ENCODE results near the gene OR2C3.
"Not testable (repeated sequence)": the region's sequence is repeated elsewhere in the genome, so short reads cannot be mapped to it uniquely, and the experiment has no call there.

DNA sequence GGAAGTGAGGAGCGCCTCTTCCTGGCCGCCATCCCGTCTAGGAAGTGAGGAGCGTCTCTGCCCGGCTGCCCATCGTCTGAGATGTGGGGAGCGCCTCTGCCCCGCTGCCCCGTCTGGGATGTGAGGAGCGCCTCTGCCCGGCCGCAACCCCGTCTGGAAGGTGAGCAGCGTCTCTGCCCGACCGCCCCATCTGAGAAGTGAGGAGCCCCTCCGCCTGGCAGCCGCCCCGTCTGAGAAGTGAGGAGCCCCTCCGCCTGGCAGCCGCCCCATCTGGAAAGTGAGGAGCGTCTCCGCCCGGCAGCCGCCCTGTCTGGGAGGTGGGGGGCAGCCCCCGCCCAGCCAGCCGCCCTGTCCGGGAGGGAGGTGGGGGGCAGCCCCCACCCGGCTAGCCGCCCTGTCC, 14.4 kb downstream of the OR2C3 start:
- not testable (repeated sequence) for TF ChIP-seq YY1 (IDR thresholded peaks at IDR 0.05; ENCODE audit: extremely low read depth, insufficient replicate concordance, low read depth, low read length); EZH2phosphoT487 (IDR thresholded peaks at IDR 0.05; ENCODE audit: borderline replicate concordance); SIN3A (IDR thresholded peaks at IDR 0.05; ENCODE audit: low read depth)
- TF ChIP-seq, protein P1, sequence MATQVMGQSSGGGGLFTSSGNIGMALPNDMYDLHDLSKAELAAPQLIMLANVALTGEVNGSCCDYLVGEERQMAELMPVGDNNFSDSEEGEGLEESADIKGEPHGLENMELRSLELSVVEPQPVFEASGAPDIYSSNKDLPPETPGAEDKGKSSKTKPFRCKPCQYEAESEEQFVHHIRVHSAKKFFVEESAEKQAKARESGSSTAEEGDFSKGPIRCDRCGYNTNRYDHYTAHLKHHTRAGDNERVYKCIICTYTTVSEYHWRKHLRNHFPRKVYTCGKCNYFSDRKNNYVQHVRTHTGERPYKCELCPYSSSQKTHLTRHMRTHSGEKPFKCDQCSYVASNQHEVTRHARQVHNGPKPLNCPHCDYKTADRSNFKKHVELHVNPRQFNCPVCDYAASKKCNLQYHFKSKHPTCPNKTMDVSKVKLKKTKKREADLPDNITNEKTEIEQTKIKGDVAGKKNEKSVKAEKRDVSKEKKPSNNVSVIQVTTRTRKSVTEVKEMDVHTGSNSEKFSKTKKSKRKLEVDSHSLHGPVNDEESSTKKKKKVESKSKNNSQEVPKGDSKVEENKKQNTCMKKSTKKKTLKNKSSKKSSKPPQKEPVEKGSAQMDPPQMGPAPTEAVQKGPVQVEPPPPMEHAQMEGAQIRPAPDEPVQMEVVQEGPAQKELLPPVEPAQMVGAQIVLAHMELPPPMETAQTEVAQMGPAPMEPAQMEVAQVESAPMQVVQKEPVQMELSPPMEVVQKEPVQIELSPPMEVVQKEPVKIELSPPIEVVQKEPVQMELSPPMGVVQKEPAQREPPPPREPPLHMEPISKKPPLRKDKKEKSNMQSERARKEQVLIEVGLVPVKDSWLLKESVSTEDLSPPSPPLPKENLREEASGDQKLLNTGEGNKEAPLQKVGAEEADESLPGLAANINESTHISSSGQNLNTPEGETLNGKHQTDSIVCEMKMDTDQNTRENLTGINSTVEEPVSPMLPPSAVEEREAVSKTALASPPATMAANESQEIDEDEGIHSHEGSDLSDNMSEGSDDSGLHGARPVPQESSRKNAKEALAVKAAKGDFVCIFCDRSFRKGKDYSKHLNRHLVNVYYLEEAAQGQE (IDR thresholded peaks at IDR 0.05; ENCODE audit: low read depth), result not testable (repeated sequence)
- TF ChIP-seq, protein P2, sequence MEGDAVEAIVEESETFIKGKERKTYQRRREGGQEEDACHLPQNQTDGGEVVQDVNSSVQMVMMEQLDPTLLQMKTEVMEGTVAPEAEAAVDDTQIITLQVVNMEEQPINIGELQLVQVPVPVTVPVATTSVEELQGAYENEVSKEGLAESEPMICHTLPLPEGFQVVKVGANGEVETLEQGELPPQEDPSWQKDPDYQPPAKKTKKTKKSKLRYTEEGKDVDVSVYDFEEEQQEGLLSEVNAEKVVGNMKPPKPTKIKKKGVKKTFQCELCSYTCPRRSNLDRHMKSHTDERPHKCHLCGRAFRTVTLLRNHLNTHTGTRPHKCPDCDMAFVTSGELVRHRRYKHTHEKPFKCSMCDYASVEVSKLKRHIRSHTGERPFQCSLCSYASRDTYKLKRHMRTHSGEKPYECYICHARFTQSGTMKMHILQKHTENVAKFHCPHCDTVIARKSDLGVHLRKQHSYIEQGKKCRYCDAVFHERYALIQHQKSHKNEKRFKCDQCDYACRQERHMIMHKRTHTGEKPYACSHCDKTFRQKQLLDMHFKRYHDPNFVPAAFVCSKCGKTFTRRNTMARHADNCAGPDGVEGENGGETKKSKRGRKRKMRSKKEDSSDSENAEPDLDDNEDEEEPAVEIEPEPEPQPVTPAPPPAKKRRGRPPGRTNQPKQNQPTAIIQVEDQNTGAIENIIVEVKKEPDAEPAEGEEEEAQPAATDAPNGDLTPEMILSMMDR (IDR thresholded peaks at IDR 0.05 in 2 of 3, conservative IDR thresholded peaks at IDR 0.05 in 1 of 3; ENCODE audit: borderline replicate concordance in 1 of 3, insufficient read depth in 1 of 3, low read depth in 2 of 3, low read length in 2 of 3), result not testable (repeated sequence)

Data from HCT116 (cell line).